GM21360 (cell line): ENCODE measurements around the gene PLA2G4F.

Experiments used
- ATAC-seq: cut with Tn5 transposase; IDR thresholded peaks from one replicate; pipeline ENCODE4 v1.9.1; 2021; ENCODE audit warnings: mild to moderate bottlenecking, moderate library complexity; ENCODE audit not compliant: unreplicated experiment

PLA2G4F gene

GRCh38 chr15:42134617-42135245 lies 21.7 kb downstream of the PLA2G4F start:
- no peak for ATAC-seq

GRCh38 chr15:42133886-42134502 lies 22.4 kb downstream of the PLA2G4F start:
- no peak for ATAC-seq

- ATAC-seq = no peak
These were observed 23.1 kb downstream of the PLA2G4F start for GRCh38 chr15:42133356-42133755.

GRCh38 chr15:42131826-42132806 lies 24.3 kb downstream of the PLA2G4F start:
- no peak for ATAC-seq

- ATAC-seq = no peak
These were observed 25.4 kb downstream of the PLA2G4F start for GRCh38 chr15:42131006-42131405.

- no peak for ATAC-seq
These were observed 26.0 kb downstream of the PLA2G4F start for GRCh38 chr15:42130246-42130986.

GRCh38 chr15:42129364-42129763 lies 27.1 kb downstream of the PLA2G4F start:
- ATAC-seq = no peak

- no peak for ATAC-seq
These were observed 28.0 kb downstream of the PLA2G4F start for GRCh38 chr15:42128476-42128875.

GRCh38 chr15:42123546-42123945 lies 32.9 kb downstream of the PLA2G4F start:
- ATAC-seq = no peak

GRCh38 chr15:42121682-42122081 lies 34.8 kb downstream of the PLA2G4F start:
- ATAC-seq = no peak

- ATAC-seq = no peak
These were observed 35.4 kb downstream of the PLA2G4F start for GRCh38 chr15:42121021-42121420.

- ATAC-seq = no peak
These were observed 36.2 kb downstream of the PLA2G4F start for GRCh38 chr15:42120285-42120684.

- no peak for ATAC-seq
These were observed 37.0 kb downstream of the PLA2G4F start for GRCh38 chr15:42119446-42119760.

- ATAC-seq = no peak
These were observed 37.6 kb downstream of the PLA2G4F start for GRCh38 chr15:42118650-42119445.

GRCh38 chr15:42111924-42112323 lies 44.5 kb downstream of the PLA2G4F start:
- no peak for ATAC-seq

GRCh38 chr15:42110367-42110766 lies 46.1 kb downstream of the PLA2G4F start:
- no peak for ATAC-seq

GRCh38 chr15:42108806-42109205 lies 47.6 kb downstream of the PLA2G4F start:
- no peak for ATAC-seq

- ATAC-seq = no peak
These were observed 48.2 kb downstream of the PLA2G4F start for GRCh38 chr15:42108189-42108588.

- no peak for ATAC-seq
These were observed 49.0 kb downstream of the PLA2G4F start for GRCh38 chr15:42107473-42107872.

- no peak for ATAC-seq
These were observed 50.1 kb downstream of the PLA2G4F start for GRCh38 chr15:42106288-42106687.
